Caco-2 (cell line): ENCODE results near the gene BRSK2. TPM values are rescaled to one million over a fixed set of nuclear protein-coding genes. Genes with fewer than 3 reads are reported as not detected.
"Not testable (repeated sequence)": the region's sequence is repeated elsewhere in the genome, so short reads cannot be mapped to it uniquely, and the experiment has no call there.

Source experiments
- BruUV-seq: library from RNA; stranded (reverse); fragments of 400-500 nt; replicated peaks from 2 replicates; lab custom pipeline; 2021; lab: Mats Ljungman, UMichigan
- CTCF ChIA-PET: fragments of 300-600 bp; sonication (Branson Sonifier 250); formaldehyde crosslinking; loops from one replicate; lab custom pipeline; 2022; ENCODE audit warnings: antibody characterized with exemption; lab: Charles Lee
- POLR2A ChIA-PET: fragments of 300-600 bp; sonication (Branson Sonifier 250); formaldehyde crosslinking; loops from one replicate; lab custom pipeline; 2022; ENCODE audit warnings: antibody characterized with exemption; lab: Charles Lee
- DNase-seq, 2 experiments: peaks; one replicate each; pipeline versions ENCODE4 v3.0.0 to v3.0.0-alpha.2; 2020 to 2022
- H3K27me3 ChIP-seq: replicated peaks from 2 replicates; pipeline ENCODE4 v1.6.0; 2011; ENCODE audit warnings: low read length; ENCODE audit not compliant: control insufficient read depth, insufficient read depth
- H3K36me3 ChIP-seq: 2 replicates; pipeline ENCODE4 v1.5.1; 2011; ENCODE audit warnings: low read length; ENCODE audit not compliant: control insufficient read depth, insufficient read depth
- H3K4me1 ChIP-seq: fragments of 250-450 bp; sonication (Bioruptor Pico); 2 replicates; pipeline ENCODE4 v1.5.1; 2020; ENCODE audit warnings: mild to moderate bottlenecking
- H3K4me3 ChIP-seq: 2 replicates; pipeline ENCODE4 v1.5.1; 2011; ENCODE audit warnings: low read depth, mild to moderate bottlenecking, control low read depth, low read length
- H3K9me3 ChIP-seq: fragments of 250-450 bp; sonication (Bioruptor Pico); 2 replicates; pipeline ENCODE4 v1.5.1; 2020; ENCODE audit warnings: mild to moderate bottlenecking, moderate library complexity
- H3K27ac Mint-ChIP-seq: one replicate; pipeline ENCODE4 v1.8.0; 2022; ENCODE audit warnings: mixed read lengths; ENCODE audit not compliant: unreplicated experiment
- H3K27me3 Mint-ChIP-seq: one replicate; pipeline ENCODE4 v1.8.0; 2022; ENCODE audit warnings: mixed read lengths; ENCODE audit not compliant: insufficient read depth, unreplicated experiment
- H3K36me3 Mint-ChIP-seq: one replicate; pipeline ENCODE4 v1.8.0; 2022; ENCODE audit warnings: mild to moderate bottlenecking, mixed read lengths; ENCODE audit not compliant: insufficient read depth, unreplicated experiment
- H3K4me1 Mint-ChIP-seq: one replicate; pipeline ENCODE4 v1.8.0; 2022; ENCODE audit warnings: low read depth, mixed read lengths; ENCODE audit not compliant: unreplicated experiment
- H3K4me3 Mint-ChIP-seq: one replicate; pipeline ENCODE4 v1.8.0; 2022; ENCODE audit warnings: mild to moderate bottlenecking, moderate library complexity, mixed read lengths; ENCODE audit not compliant: unreplicated experiment
- H3K9me3 Mint-ChIP-seq: one replicate; pipeline ENCODE4 v1.8.0; 2022; ENCODE audit warnings: mixed read lengths; ENCODE audit not compliant: unreplicated experiment
- CTCF ChIP-seq, 2 experiments: fragments of 200-600 bp in 1 of 2; IDR thresholded peaks; 1 replicate in 1 of 2; 2 replicates in 1 of 2; pipeline versions ENCODE4 v1.5.1 to v1.8.0; 2011 to 2022; ENCODE audit warnings: antibody characterized with exemption in 1 of 2, control low read depth in 1 of 2, inconsistent platforms in 1 of 2, low read depth in 1 of 2, low read length in 1 of 2, mild to moderate bottlenecking in 1 of 2, moderate library complexity in 1 of 2; ENCODE audit not compliant: insufficient read depth in 1 of 2, severe bottlenecking in 1 of 2, unreplicated experiment in 1 of 2
- intact Hi-C: fragments of 100-400 bp; cut with micrococcal nuclease; formaldehyde crosslinking; loops from one replicate; pipeline ENCODE4 v1.10.0; 2022; ENCODE audit not compliant: unreplicated experiment
- total RNA-seq: library from RNA; stranded (reverse); gene quantifications from 2 replicates; pipeline ENCODE4 v1.2.3, GENCODE V29; 2022

The BRSK2 gene
- total RNA-seq, 1 experiment from 2014 or later = 32.8 TPM

- CTCF ChIA-PET = interaction anchor here (0.6 kb wide), 1 partner anchor 1123 kb away, joined by 6 read pairs; no protein-coding TSS in a partner anchor
- Histone ChIP-seq H3K4me1 (no peaks in the 10 kb centered on the region), H3K36me3 (no peaks in the 10 kb centered on the region), H3K27me3 (no peaks in the 10 kb centered on the region), H3K4me3 (no peak overlapping the region), H3K9me3 (peaks cover 25% of the 10 kb centered on the region)
- H3K4me3 Mint-ChIP-seq = no peak overlapping the region
- no peaks in the 10 kb centered on the region for H3K27me3 Mint-ChIP-seq
- H3K27ac Mint-ChIP-seq = no peak overlapping the region
- H3K36me3 Mint-ChIP-seq = peaks cover 13% of the 10 kb centered on the region
- no peaks in the 10 kb centered on the region for H3K9me3 Mint-ChIP-seq
- DNase-seq = no peak
- H3K4me1 Mint-ChIP-seq = no peaks in the 10 kb centered on the region
- POLR2A ChIA-PET = no interaction called here
- BruUV-seq = no TSS peak
- TF ChIP-seq CTCF (IDR thresholded peaks at IDR 0.05; ENCODE audit: insufficient read depth in 1 of 2, low read depth in 1 of 2, low read length in 1 of 2, severe bottlenecking in 1 of 2, unreplicated experiment in 1 of 2) = no peak
- intact Hi-C loops = no loop called here
Observed at GRCh38 chr11:1422981-1423380, 33.2 kb downstream of the BRSK2 start.

- H3K4me3 ChIP-seq, intact Hi-C loops, H3K4me1 ChIP-seq, BruUV-seq, H3K27me3 Mint-ChIP-seq, H3K27ac Mint-ChIP-seq, CTCF ChIA-PET, H3K27me3 ChIP-seq, H3K4me1 Mint-ChIP-seq, H3K36me3 ChIP-seq, DNase-seq, H3K9me3 Mint-ChIP-seq, H3K4me3 Mint-ChIP-seq, POLR2A ChIA-PET: not testable (repeated sequence)
- H3K9me3 ChIP-seq = peaks cover 29% of the 10 kb centered on the region
- peaks cover 13% of the 10 kb centered on the region for H3K36me3 Mint-ChIP-seq
Observed at GRCh38 chr11:1423406-1423805, 33.7 kb downstream of the BRSK2 start.

- H3K36me3 Mint-ChIP-seq = peaks cover 13% of the 10 kb centered on the region
- intact Hi-C loops = no loop called here
- no peaks in the 10 kb centered on the region for H3K9me3 Mint-ChIP-seq
- Histone ChIP-seq H3K4me3 (no peak overlapping the region), H3K36me3 (no peaks in the 10 kb centered on the region), H3K4me1 (no peaks in the 10 kb centered on the region), H3K27me3 (no peaks in the 10 kb centered on the region), H3K9me3 (peaks cover 30% of the 10 kb centered on the region)
- no peaks in the 10 kb centered on the region for H3K27me3 Mint-ChIP-seq
- no peak for DNase-seq
- H3K27ac Mint-ChIP-seq = no peak overlapping the region
- no peak overlapping the region for H3K4me3 Mint-ChIP-seq
- ChIA-PET POLR2A (no interaction called here), CTCF (no interaction called here)
- no TSS peak for BruUV-seq
- no peaks in the 10 kb centered on the region for H3K4me1 Mint-ChIP-seq
- no peak for TF ChIP-seq CTCF (IDR thresholded peaks at IDR 0.05; ENCODE audit: insufficient read depth in 1 of 2, low read depth in 1 of 2, low read length in 1 of 2, severe bottlenecking in 1 of 2, unreplicated experiment in 1 of 2)
Observed at GRCh38 chr11:1425006-1425405, 35.3 kb downstream of the BRSK2 start.

GRCh38 chr11:1425439-1425838 is 35.7 kb downstream of the BRSK2 start:
- Mint-ChIP-seq H3K36me3 (peaks cover 13% of the 10 kb centered on the region), H3K27ac (no peak overlapping the region), H3K9me3 (no peaks in the 10 kb centered on the region), H3K4me1 (no peaks in the 10 kb centered on the region), H3K27me3 (no peaks in the 10 kb centered on the region), H3K4me3 (no peak overlapping the region)
- CTCF ChIA-PET = no interaction called here
- H3K9me3 ChIP-seq = peaks cover 29% of the 10 kb centered on the region
- no peaks in the 10 kb centered on the region for H3K4me1 ChIP-seq
- no peaks in the 10 kb centered on the region for H3K27me3 ChIP-seq
- H3K4me3 ChIP-seq = no peak overlapping the region
- intact Hi-C loops = no loop called here
- no TSS peak for BruUV-seq
- POLR2A ChIA-PET = no interaction called here
- no peak for TF ChIP-seq CTCF (IDR thresholded peaks at IDR 0.05; ENCODE audit: insufficient read depth in 1 of 2, low read depth in 1 of 2, low read length in 1 of 2, severe bottlenecking in 1 of 2, unreplicated experiment in 1 of 2)
- DNase-seq = no peak
- H3K36me3 ChIP-seq = no peaks in the 10 kb centered on the region
